ENCODE data around the gene VEGFB.

DNA sequence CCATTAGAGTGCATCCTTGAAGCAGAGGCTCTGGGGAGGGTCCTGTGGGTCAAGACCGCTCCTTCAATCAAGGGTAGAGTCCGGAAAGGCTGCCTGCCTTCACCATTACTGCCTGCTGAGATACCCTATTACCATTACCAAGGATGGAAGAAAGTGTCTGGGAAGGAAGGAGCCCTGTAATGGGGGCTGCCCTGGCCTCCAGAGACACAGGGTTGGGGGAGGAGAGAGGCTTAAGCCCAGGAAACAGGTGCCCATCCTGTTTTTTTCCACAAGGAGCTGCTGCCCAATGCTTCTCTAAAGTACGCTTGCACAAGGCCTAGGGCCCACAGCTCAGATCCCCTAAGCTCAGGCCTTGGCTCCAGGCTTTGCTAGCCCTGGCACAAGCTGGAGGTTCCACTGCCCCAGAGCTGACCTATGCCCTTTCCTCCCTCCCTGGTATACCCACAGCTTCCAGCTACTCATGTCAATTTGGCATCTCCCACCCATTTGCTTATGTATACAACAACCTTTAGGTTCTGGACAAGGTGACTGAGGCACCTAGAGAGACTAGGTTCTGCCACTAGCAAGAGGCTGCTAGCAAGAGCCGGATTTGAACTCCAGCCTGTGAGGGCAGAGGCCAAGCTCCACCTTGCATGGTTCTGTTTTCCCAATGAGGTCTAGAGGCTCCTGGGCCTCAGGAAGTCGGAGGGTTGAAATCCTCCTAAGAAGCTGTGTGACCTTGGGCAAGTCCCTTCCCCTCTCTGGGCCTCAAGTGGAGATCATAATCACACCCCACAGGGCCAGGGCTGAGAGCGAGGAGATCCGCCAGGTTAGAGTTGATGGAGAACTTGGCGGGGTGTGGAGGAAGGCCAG, 15.4 kb downstream of the VEGFB start:
- TF ChIP-seq, protein P1, sequence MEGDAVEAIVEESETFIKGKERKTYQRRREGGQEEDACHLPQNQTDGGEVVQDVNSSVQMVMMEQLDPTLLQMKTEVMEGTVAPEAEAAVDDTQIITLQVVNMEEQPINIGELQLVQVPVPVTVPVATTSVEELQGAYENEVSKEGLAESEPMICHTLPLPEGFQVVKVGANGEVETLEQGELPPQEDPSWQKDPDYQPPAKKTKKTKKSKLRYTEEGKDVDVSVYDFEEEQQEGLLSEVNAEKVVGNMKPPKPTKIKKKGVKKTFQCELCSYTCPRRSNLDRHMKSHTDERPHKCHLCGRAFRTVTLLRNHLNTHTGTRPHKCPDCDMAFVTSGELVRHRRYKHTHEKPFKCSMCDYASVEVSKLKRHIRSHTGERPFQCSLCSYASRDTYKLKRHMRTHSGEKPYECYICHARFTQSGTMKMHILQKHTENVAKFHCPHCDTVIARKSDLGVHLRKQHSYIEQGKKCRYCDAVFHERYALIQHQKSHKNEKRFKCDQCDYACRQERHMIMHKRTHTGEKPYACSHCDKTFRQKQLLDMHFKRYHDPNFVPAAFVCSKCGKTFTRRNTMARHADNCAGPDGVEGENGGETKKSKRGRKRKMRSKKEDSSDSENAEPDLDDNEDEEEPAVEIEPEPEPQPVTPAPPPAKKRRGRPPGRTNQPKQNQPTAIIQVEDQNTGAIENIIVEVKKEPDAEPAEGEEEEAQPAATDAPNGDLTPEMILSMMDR (IDR thresholded peaks at IDR 0.05) = no peak
- no peak for TF ChIP-seq POLR2A (IDR thresholded peaks at IDR 0.05)
- no peak for TF ChIP-seq POLR2AphosphoS5 (IDR thresholded peaks at IDR 0.05)

Measured in sigmoid colon (tissue), 4 donors.